Common myeloid progenitor, CD34-positive (primary cell): Measurements from ENCODE around the gene DIPK1C.

ENCODE experiments used
- CTCF ChIA-PET: fragments of 350-600 bp; sonication (Branson Sonifier 250); formaldehyde crosslinking; loops from one replicate; lab custom pipeline; 2021; ENCODE audit warnings: antibody characterized with exemption; lab: Charles Lee
- POLR2A ChIA-PET: fragments of 350-600 bp; sonication (Branson Sonifier 250); formaldehyde crosslinking; loops from one replicate; lab custom pipeline; 2021; ENCODE audit warnings: antibody characterized with exemption; lab: Charles Lee
- DNase-seq, 3 donors: peaks; one replicate each; pipeline versions ENCODE4 v3.0.0 to v3.0.0-alpha.2; 2013
- H3K27ac ChIP-seq, 2 experiments: 1 replicate in 1 of 2; 2 replicates in 1 of 2; pipeline ENCODE4 v1.7.0; 2013; ENCODE audit warnings: inconsistent platforms in 2 of 2, low read length in 2 of 2, mild to moderate bottlenecking in 2 of 2, low read depth in 1 of 2, moderate library complexity in 1 of 2; ENCODE audit not compliant: severe bottlenecking in 2 of 2, insufficient read depth in 1 of 2, poor library complexity in 1 of 2
- H3K27me3 ChIP-seq, 5 experiments: replicated peaks in 2 of 5; 1 replicate in 3 of 5; 2 replicates in 2 of 5; pipeline versions ENCODE4 v1.6.1 to v1.7.0; 2013; ENCODE audit warnings: low read length in 4 of 5, mild to moderate bottlenecking in 2 of 5, moderate library complexity in 2 of 5, inconsistent platforms in 1 of 5; ENCODE audit not compliant: insufficient read depth in 5 of 5, control insufficient read depth in 4 of 5
- H3K36me3 ChIP-seq, 4 experiments: 1 replicate in 2 of 4; 2 replicates in 2 of 4; pipeline versions ENCODE4 v1.6.1 to v1.7.0; 2013; ENCODE audit warnings: low read length in 3 of 4, control low read depth in 1 of 4, mild to moderate bottlenecking in 1 of 4; ENCODE audit not compliant: control insufficient read depth in 4 of 4, insufficient read depth in 4 of 4
- H3K4me1 ChIP-seq, 4 experiments: 1 replicate in 3 of 4; 2 replicates in 1 of 4; pipeline versions ENCODE4 v1.6.1 to v1.7.1; 2013; ENCODE audit warnings: low read length in 3 of 4, mild to moderate bottlenecking in 3 of 4, control low read depth in 1 of 4, inconsistent platforms in 1 of 4, moderate library complexity in 1 of 4; ENCODE audit not compliant: control insufficient read depth in 4 of 4, insufficient read depth in 4 of 4; ENCODE audit errors: control extremely low read depth in 1 of 4
- H3K4me3 ChIP-seq, 7 experiments: 1 replicate in 4 of 7; 2 replicates in 3 of 7; pipeline versions ENCODE4 v1.5.1 to v1.7.0; 2013; ENCODE audit warnings: mild to moderate bottlenecking in 7 of 7, low read length in 6 of 7, moderate library complexity in 6 of 7, inconsistent platforms in 2 of 7, low read depth in 2 of 7, control low read depth in 1 of 7; ENCODE audit not compliant: insufficient read depth in 4 of 7, control insufficient read depth in 1 of 7; ENCODE audit errors: extremely low read depth in 1 of 7
- H3K9me3 ChIP-seq, 5 experiments: 1 replicate in 4 of 5; 2 replicates in 1 of 5; pipeline versions ENCODE4 v1.6.1 to v1.7.1; 2013; ENCODE audit warnings: low read length in 4 of 5, mild to moderate bottlenecking in 2 of 5, inconsistent platforms in 1 of 5, low read depth in 1 of 5, moderate library complexity in 1 of 5; ENCODE audit not compliant: control insufficient read depth in 4 of 5, insufficient read depth in 2 of 5; ENCODE audit errors: control extremely low read depth in 1 of 5
- WGBS: methylation state at CpG from one replicate; pipeline ENCODE4 v1.1.5; 2013; ENCODE audit not compliant: insufficient coverage; 5-methylcytosine and 5-hydroxymethylcytosine counted together

The DIPK1C gene

GRCh38 chr18:74402806-74403433 lies 54.2 kb downstream of the DIPK1C start:
- Histone ChIP-seq H3K4me3 (peak overlapping the region in 1 of 7 experiments; percentile 52), H3K27ac (no peak overlapping the region), H3K9me3 (peaks cover 0 to 1% (median 0%) of the 10 kb centered on the region in 5 experiments), H3K4me1 (peaks cover 10 to 45% (median 19%) of the 10 kb centered on the region in 4 experiments), H3K27me3 (no peaks in the 10 kb centered on the region), H3K36me3 (no peaks in the 10 kb centered on the region)
- CTCF ChIA-PET: interaction anchor here (1.1 kb wide), 1 partner anchor 14 kb away, joined by 3 read pairs; no protein-coding TSS in a partner anchor
- DNase-seq: peak; percentile 23 to 54 (median 51)
- POLR2A ChIA-PET: no interaction called here
- 60% methylated on average over 3 of the region's 9 CpGs for whole genome bisulfite sequencing

DNA sequence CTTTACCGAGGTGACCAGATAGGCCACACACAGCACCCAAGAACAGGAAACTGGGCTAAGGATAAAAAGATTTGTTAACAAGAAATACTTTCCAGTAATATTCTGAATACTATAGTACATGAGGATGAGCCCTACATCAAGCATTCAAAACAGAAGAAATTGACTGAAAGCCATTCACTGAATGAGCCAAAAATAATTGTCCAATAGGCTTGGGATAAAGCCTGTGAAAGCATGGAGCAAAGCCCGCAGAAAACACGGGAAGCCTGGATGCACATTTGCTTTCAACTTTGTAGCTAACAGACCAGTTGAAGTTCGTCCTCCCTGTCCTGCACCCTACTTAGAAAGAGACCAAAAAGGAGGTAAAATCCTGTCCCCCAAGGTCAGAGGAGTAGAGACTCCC lies 56.3 kb downstream of the DIPK1C start:
- Histone ChIP-seq H3K9me3 (no peaks in the 10 kb centered on the region), H3K27me3 (no peaks in the 10 kb centered on the region), H3K36me3 (no peaks in the 10 kb centered on the region), H3K27ac (no peak overlapping the region), H3K4me3 (no peak overlapping the region), H3K4me1 (peaks cover 10 to 60% (median 21%) of the 10 kb centered on the region in 4 experiments)
- DNase-seq: no peak
- POLR2A ChIA-PET: interaction anchor here (0.7 kb wide), 1 partner anchor 11 kb away, joined by 3 read pairs; no protein-coding TSS in a partner anchor
- CTCF ChIA-PET: interaction anchor here (1.7 kb wide), 1 partner anchor 53 kb away, joined by 3 read pairs; no protein-coding TSS in a partner anchor
- WGBS: 94% methylated on average over 3 of the region's 4 CpGs

GRCh38 chr18:74399091-74399887 lies 57.8 kb downstream of the DIPK1C start:
- peak; percentile 17 to 74 (median 61) for DNase-seq
- Histone ChIP-seq H3K4me3 (peak overlapping the region in 2 of 7 experiments; percentile 41 to 50), H3K36me3 (no peaks in the 10 kb centered on the region), H3K4me1 (peaks cover 10 to 60% (median 21%) of the 10 kb centered on the region in 4 experiments), H3K9me3 (no peaks in the 10 kb centered on the region), H3K27ac (no peak overlapping the region), H3K27me3 (peaks cover 0 to 1% (median 0%) of the 10 kb centered on the region in 5 experiments)
- ChIA-PET CTCF (interaction anchor here (0.8 to 1.5 kb wide), 7 partner anchors 10 to 94 kb away, joined by 3 to 6 read pairs (median 3); no protein-coding TSS in a partner anchor), POLR2A (no interaction called here)
- WGBS: 10% methylated on average over 9 of the region's 14 CpGs

DNA sequence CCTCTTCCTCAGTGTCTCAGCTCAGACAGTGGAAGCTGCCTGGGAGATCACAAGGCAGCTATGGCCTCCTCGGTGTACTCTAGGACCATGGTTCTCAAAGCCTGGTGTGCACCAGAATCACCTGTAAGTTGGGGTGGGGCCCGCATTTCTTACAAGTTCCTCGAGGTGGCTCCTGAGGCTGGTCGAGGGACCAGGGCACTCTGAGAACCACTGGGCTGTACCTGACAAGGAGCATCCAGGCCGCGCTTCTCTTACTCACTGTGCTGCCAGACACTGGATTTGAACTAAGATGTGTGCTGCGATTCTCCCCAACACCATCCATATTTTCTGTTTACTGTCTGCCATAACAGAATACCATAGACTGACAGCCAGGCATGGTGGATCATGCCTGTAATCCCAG lies 59.5 kb downstream of the DIPK1C start:
- no peak for DNase-seq
- Histone ChIP-seq H3K9me3 (no peaks in the 10 kb centered on the region), H3K36me3 (no peaks in the 10 kb centered on the region), H3K27ac (no peak overlapping the region), H3K27me3 (peaks cover 0 to 5% (median 3%) of the 10 kb centered on the region in 5 experiments), H3K4me1 (peaks cover 10 to 55% (median 19%) of the 10 kb centered on the region in 4 experiments), H3K4me3 (no peak overlapping the region)
- ChIA-PET POLR2A (no interaction called here), CTCF (no interaction called here)
- WGBS: 91% methylated on average over 6 of the region's 7 CpGs

GRCh38 chr18:74396171-74397169 lies 60.6 kb downstream of the DIPK1C start:
- POLR2A ChIA-PET: no interaction called here
- no peak overlapping the region for H3K27ac ChIP-seq
- WGBS: 63% methylated on average over 11 of the region's 16 CpGs

GRCh38 chr18:74395648-74396154 lies 61.4 kb downstream of the DIPK1C start:
- ChIA-PET CTCF (no interaction called here), POLR2A (no interaction called here)
- no peak overlapping the region for H3K4me3 ChIP-seq
- DNase-seq: no peak
- H3K27ac ChIP-seq: no peak overlapping the region
- peaks cover 0 to 5% (median 3%) of the 10 kb centered on the region in 5 experiments for H3K27me3 ChIP-seq
- H3K4me1 ChIP-seq: peaks cover 10 to 50% (median 18%) of the 10 kb centered on the region in 4 experiments
- 98% methylated on average over 8 of the region's 9 CpGs for WGBS
- no peaks in the 10 kb centered on the region for H3K9me3 ChIP-seq
- no peaks in the 10 kb centered on the region for H3K36me3 ChIP-seq

More at GRCh38 chr18:74396171-74397169, 60.6 kb downstream of the DIPK1C start:
- DNase-seq: peak; percentile 32 to 63 (median 61)
- Histone ChIP-seq H3K36me3 (no peaks in the 10 kb centered on the region), H3K4me3 (peak overlapping the region in 2 of 7 experiments; percentile 20 to 33), H3K27me3 (peaks cover 0 to 5% (median 3%) of the 10 kb centered on the region in 5 experiments), H3K4me1 (peaks cover 10 to 50% (median 18%) of the 10 kb centered on the region in 4 experiments), H3K9me3 (no peaks in the 10 kb centered on the region)
- CTCF ChIA-PET: no interaction called here
